ENCODE measurements around the gene LDLR. TPM values are rescaled to one million over a fixed set of nuclear protein-coding genes. Genes with fewer than 3 reads are reported as not detected.
A peak's percentile ranks its signal among the peaks of the same experiment; 100 is the strongest.
"Not testable (repeated sequence)": the region's sequence is repeated elsewhere in the genome, so short reads cannot be mapped to it uniquely, and the experiment has no call there.

The LDLR gene
- total RNA-seq, 6 donors from 2014 or later, result 204 to 493 (median 234) TPM

GRCh38 chr19:11069561-11069960 is 19.7 kb upstream of the LDLR start:
- no peaks in the 10 kb centered on the region for H3K9me3 ChIP-seq
- peaks cover 6 to 18% (median 8%) of the 10 kb centered on the region in 4 donors for H3K4me1 ChIP-seq
- DNase-seq (peak in 1 of 2 donors; percentile 25), ATAC-seq (ENCODE audit: low FRiP score in 2 of 2) (no peak)
- H3K27me3 ChIP-seq, result no peaks in the 10 kb centered on the region
- 71 to 84% methylated on average over 9 of the region's 9 CpGs for WGBS, 2 donors
- no peak overlapping the region for H3K4me3 ChIP-seq
- H3K27ac ChIP-seq, result no peak overlapping the region
- no peak for TF ChIP-seq CTCF (IDR thresholded peaks at IDR 0.05)
- no peak for TF ChIP-seq POLR2A (IDR thresholded peaks at IDR 0.05)
- no peak for TF ChIP-seq EP300 (IDR thresholded peaks at IDR 0.05)
- TF ChIP-seq POLR2AphosphoS5 (IDR thresholded peaks at IDR 0.05), result no peak
- peaks cover 0 to 6% (median 2%) of the 10 kb centered on the region in 4 donors for H3K36me3 ChIP-seq

- TF ChIP-seq EP300 (IDR thresholded peaks at IDR 0.05) (no peak), POLR2AphosphoS5 (IDR thresholded peaks at IDR 0.05) (no peak), CTCF (IDR thresholded peaks at IDR 0.05) (no peak), POLR2A (IDR thresholded peaks at IDR 0.05) (no peak)
- 94% methylated on average over 4 of the region's 4 CpGs for WGBS, 2 donors
- Histone ChIP-seq H3K27ac (no peak overlapping the region), H3K4me1 (peaks cover 11 to 24% (median 13%) of the 10 kb centered on the region in 4 donors), H3K9me3 (no peaks in the 10 kb centered on the region), H3K27me3 (no peaks in the 10 kb centered on the region), H3K4me3 (no peak overlapping the region), H3K36me3 (peaks cover 0 to 6% (median 2%) of the 10 kb centered on the region in 4 donors)
- DNase-seq, result no peak
- no peak for ATAC-seq (ENCODE audit: low FRiP score in 2 of 2)
Measured at GRCh38 chr19:11070123-11070522, 19.1 kb upstream of the LDLR start.

- TF ChIP-seq POLR2AphosphoS5 (IDR thresholded peaks at IDR 0.05) (no peak), EP300 (IDR thresholded peaks at IDR 0.05) (no peak), CTCF (IDR thresholded peaks at IDR 0.05) (no peak), POLR2A (IDR thresholded peaks at IDR 0.05) (no peak)
- H3K4me3 ChIP-seq, result no peak overlapping the region
- H3K27me3 ChIP-seq, result no peaks in the 10 kb centered on the region
- peaks cover 13 to 28% (median 15%) of the 10 kb centered on the region in 4 donors for H3K4me1 ChIP-seq
- WGBS, 2 donors, result 92 to 96% methylated on average over 9 of the region's 9 CpGs
- H3K9me3 ChIP-seq, result no peaks in the 10 kb centered on the region
- DNase-seq, result no peak
- H3K27ac ChIP-seq, result peak overlapping the region in 1 of 4 donors; percentile 75
- H3K36me3 ChIP-seq, result no peaks in the 10 kb centered on the region
- ATAC-seq (ENCODE audit: low FRiP score in 2 of 2), result no peak
Measured at GRCh38 chr19:11073568-11073967, 15.7 kb upstream of the LDLR start.

- DNase-seq; ATAC-seq (ENCODE audit: low FRiP score in 2 of 2); H3K36me3 ChIP-seq; H3K9me3 ChIP-seq; H3K27ac ChIP-seq; H3K4me3 ChIP-seq; H3K27me3 ChIP-seq: not testable (repeated sequence)
- peaks cover 13 to 20% (median 15%) of the 10 kb centered on the region in 4 donors for H3K4me1 ChIP-seq
- 81% methylated on average over 9 of the region's 9 CpGs for WGBS, 2 donors
Measured at GRCh38 chr19:11076792-11077191, 12.5 kb upstream of the LDLR start.

GRCh38 chr19:11078893-11079292 is 10.4 kb upstream of the LDLR start:
- no peaks in the 10 kb centered on the region for H3K36me3 ChIP-seq
- peaks cover 13 to 16% (median 14%) of the 10 kb centered on the region in 4 donors for H3K4me1 ChIP-seq
- DNase-seq (no peak), ATAC-seq (ENCODE audit: low FRiP score in 2 of 2) (no peak)
- H3K9me3 ChIP-seq, result no peaks in the 10 kb centered on the region
- no peak overlapping the region for H3K4me3 ChIP-seq
- 96 to 98% methylated on average over 11 of the region's 11 CpGs for WGBS, 2 donors
- H3K27me3 ChIP-seq, result no peaks in the 10 kb centered on the region
- no peak overlapping the region for H3K27ac ChIP-seq
- TF ChIP-seq POLR2A (IDR thresholded peaks at IDR 0.05) (no peak), POLR2AphosphoS5 (IDR thresholded peaks at IDR 0.05) (no peak), CTCF (IDR thresholded peaks at IDR 0.05) (no peak), EP300 (IDR thresholded peaks at IDR 0.05) (no peak)

Data from upper lobe of left lung (tissue), 6 donors.